Measurements from ENCODE around the gene ADGRA1. TPM values are rescaled to one million over a fixed set of nuclear protein-coding genes. Genes with fewer than 3 reads are reported as not detected.

ADGRA1 gene
- polyA plus RNA-seq, 3 donors: 0.95 to 1.6 (median 1.4) TPM

DNA sequence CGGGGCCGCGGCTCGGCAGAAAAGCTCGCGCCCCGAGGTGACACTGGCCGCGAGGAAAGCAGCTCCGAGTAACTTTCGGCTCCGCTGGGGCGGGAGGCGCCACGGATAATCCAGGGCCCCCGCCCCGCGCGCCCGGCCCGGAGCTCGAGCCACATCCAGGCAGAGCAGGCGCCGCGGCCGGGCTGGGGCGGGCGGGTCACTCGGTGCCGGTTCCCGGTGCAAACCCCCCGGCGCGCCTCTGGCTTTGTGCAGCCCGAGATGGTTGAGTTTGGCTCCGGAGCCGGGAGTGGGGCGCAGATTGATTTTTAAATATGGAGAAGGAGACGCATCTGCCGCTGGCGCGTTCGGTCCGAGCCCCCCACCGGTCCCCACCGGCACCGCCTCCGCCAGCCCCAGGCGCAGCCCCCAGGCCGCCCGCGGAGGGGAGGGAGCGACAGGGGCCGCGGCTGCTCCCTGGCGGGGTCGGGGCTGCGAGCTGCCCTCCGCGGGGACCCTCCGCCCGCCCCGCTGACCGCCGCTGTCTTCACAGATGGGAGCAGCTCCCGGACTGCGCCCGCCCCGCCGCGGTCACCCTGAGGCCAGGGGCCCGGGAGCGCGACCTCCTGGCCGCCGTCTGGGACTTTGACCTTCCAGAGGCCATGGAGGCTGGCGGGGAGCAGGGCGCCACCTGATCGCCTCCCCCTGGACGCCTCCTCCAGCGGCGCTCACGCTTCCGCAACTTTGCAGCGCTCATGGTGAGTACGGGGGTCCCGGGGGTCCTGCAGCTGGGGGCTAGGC lies 643 bp downstream of the ADGRA1 start:
- DNase-seq (ENCODE audit: extremely low read depth in 1 of 11, low read depth in 9 of 11, low spot score in 4 of 11): no peak

DNA sequence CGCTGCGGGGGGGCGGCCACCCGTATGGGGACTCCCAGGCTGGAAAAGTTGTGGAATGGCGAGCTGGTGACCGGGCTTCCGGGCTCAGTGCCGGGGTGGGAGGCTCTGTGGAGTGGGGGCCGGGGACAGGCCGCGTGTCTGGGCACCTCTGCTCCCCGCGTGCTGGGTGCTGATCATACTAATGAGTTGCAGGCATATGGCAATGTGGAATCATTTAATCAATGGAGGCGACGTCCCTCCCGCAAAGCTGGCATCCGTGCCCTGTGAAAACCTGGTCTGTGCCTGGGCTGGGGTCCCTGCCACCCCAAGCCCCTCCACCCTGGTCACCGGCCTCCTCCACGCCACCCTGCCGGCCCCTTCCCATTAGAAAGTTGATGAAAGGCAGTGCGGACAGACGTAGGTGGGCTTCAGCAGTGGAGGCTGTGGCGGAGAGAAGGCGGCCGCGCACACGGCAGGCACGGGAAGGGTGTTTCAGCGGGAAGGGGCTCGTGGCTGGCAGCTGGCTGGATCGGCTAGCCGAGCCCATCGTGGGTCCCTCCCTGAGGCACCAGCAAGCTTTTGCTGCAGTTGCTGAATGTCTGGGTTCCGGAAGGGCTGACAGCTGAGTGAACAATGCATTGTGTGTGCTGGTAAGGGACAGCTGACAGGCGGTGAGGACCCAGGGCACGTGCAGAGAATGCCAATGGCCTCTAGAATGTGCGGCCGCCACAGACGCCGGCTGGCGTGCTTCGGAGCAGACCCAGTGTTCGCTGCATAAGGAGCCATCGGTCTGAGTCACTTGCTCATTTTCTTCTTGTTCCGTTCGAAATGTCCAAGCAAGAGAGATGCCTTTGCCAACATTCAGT lies 1.5 kb downstream of the ADGRA1 start:
- no peak for DNase-seq (ENCODE audit: extremely low read depth in 1 of 11, low read depth in 9 of 11, low spot score in 4 of 11)

DNA sequence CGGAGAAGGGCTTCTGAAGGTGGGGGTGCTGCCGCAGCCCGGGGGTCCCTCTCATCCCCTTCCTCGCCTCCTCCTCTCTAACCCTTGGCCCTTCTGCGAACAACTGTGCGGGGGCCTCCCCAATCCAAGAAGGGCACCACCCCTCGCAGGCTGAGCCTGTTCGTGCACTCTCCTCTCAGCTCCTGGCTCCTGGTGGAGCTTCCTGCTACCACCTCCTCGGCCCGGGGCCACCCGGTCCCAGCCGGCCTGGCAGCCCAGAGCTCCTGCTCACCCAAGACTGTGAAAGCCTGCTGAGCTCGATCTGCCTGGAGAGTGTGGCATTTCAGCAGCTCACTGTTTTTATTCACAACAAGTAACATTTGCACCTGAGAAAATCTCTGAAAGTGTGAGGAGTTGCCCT lies 2.4 kb downstream of the ADGRA1 start:
- no peak for DNase-seq (ENCODE audit: extremely low read depth in 1 of 11, low read depth in 9 of 11, low spot score in 4 of 11)

DNA sequence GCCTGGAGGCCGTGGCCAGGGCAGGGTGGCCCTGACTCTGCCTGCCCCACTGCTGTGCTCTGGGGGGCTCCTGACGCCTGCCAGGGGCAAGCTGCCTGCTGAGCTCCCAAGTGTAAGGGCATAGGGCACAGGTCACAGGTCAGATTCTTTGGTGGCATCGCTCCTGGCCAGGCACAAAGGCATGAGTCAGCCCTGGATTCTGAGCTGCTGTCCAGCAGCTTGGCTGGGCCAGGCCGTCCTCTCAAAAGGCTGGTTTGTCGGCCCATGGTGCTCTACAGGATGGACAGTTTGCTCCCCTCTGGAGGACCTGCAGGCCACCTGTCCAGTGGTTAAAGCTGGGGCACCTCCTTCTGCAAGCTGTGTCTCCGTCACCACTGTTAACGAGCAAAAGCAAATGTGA lies 2.9 kb downstream of the ADGRA1 start:
- no peak for DNase-seq (ENCODE audit: extremely low read depth in 1 of 11, low read depth in 9 of 11, low spot score in 4 of 11)

DNA sequence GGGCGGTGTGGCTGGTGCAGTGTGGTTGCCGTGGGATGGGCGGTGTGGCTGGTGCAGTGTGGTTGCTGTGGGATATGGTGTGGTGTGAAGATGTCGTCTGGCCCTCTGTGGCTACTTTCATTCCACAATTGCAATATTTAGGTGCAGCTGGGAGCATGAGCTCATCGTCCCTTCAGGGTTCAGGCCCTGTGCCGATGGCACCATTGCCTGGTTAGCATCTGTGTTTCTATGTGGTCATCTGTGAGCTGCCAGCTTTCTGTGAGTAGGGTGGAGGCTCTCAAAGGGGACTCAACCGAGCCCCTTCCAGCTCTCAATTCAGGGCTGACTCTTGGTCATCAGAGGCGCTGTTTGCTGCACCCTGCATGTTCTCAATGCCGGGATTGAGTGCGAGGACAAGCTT lies 3.6 kb downstream of the ADGRA1 start:
- DNase-seq (ENCODE audit: extremely low read depth in 1 of 11, low read depth in 9 of 11, low spot score in 4 of 11): no peak

DNA sequence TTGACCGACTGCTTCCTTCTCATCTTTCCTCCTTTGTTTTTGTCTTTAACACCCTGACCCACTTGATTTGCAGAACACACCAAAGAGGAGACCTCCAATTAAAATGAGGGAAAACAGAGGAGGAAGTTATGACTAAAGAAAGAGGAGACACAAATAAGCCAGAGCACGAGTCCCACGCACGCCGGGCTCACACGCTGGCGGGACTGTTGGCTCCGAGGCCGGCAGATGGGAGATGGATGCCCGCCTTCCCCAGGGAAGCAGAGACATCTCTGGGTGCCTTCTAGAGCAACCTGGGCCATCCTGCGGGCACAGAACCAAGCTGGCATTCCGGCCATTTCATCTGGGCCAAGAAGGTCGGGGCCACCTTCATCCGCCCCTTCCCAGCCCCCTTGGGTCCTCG lies 5.6 kb downstream of the ADGRA1 start:
- no peak for DNase-seq (ENCODE audit: extremely low read depth in 1 of 11, low read depth in 9 of 11, low spot score in 4 of 11)

DNA sequence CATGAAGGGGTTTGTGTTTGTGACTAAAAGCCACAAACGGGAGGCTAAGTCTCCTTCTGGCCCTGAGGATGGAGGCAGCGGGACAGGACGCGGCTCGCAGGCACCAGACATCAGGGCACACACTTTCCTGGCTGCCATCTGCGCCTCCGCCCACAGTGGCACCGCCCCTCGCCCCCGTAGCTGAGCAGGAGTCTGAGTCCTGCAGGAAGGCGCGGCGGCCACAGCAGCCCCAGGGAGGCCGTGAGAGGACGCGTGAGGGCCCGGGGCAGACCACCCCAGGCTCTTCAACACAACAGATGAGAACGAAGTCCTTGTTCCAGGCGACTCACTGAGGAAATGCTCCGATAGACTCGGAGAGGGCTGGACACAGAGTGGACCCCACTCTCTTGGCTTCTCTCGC lies 6.6 kb downstream of the ADGRA1 start:
- no peak for DNase-seq (ENCODE audit: extremely low read depth in 1 of 11, low read depth in 9 of 11, low spot score in 4 of 11)

DNA sequence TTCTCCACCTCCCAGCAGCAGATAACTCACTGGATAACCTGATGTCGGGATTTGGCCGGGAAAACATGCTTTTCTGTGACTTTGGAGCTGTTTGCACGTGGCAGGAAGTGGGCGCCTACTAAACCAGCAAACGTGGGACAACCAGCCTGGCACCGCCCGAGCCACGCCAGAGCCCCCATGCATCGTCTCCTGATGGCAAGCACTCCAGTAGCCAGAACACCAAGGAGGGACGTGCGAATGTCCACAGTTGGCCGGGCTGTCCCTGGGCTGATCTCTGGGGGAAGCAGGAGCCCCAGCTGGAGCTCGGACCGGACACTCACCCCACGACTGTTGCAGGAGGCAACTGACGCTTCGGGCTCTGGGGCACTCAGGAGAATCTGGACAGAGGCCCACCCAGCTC lies 7.1 kb downstream of the ADGRA1 start:
- DNase-seq (ENCODE audit: extremely low read depth in 1 of 11, low read depth in 9 of 11, low spot score in 4 of 11): no peak

DNA sequence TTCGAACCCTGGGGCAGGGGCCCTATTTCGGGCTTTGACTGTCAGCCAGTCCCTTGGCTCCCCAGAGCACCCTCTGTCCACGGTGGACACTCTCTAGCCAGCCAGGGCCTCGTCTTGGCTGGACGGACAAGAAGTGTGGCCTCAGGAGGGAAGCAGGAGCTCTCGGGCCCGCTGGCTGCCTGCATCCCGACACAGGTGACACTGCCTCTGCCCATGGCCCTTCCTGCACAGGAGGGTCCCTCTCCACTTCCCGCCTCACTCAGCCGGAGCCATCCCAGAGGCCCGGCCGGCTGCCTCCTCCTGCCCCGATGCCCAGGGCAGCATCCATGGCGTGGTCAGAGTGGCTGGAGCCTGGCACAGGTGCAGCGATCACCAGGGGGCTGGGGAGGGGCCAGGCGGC lies 7.9 kb downstream of the ADGRA1 start:
- DNase-seq (ENCODE audit: extremely low read depth in 1 of 11, low read depth in 9 of 11, low spot score in 4 of 11): no peak

DNA sequence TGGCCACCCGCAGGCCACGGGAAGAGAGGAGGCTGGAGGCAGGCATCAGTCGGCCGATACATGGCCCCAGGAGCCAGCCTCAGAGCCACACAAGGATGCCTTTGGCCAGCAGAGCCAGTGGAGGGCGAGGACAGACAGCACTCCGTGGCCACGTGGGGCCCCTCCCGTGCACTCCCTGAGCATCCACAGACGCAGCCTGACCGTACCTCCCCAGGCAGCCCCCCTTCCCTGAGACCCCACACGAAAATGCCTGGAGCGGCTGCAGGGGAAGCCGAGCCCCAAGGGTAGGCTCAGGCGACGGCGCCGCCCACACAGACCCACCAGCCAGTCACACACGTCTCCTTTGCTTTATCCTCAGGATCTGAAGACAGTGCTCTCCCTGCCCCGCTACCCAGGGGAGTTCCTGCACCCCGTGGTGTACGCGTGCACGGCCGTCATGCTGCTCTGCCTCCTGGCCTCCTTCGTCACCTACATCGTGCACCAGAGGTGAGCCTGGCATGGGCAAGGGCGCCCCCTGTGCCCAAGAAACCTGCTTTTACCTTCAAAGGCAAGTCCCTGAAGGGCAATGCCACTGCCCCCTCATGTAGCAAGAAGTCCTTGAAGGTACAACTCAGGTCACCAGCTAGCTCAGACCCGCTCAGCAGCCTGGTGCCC lies 9.0 kb downstream of the ADGRA1 start:
- peak in 1 of 11 donors; percentile 23 for DNase-seq (ENCODE audit: extremely low read depth in 1 of 11, low read depth in 9 of 11, low spot score in 4 of 11)

DNA sequence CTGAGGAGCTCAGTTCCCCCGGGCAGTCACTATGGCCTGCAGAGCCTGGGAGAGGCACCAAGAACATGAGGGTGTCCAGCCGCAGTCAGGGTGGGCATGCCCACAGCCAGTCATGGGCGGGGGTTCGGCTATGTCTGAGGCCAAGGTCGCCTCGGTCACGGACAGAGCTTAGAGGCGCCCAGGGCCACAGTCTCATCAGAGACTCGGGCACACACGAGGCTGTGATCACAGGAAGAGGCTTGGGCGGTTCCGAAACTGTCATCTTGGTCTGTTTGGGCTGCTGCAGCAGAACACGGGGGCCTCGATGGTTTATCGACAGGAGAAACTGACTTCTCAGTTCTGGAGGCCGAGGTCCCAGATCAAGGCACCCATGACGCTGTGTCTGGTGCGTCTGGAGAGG lies 9.7 kb downstream of the ADGRA1 start:
- DNase-seq (ENCODE audit: extremely low read depth in 1 of 11, low read depth in 9 of 11, low spot score in 4 of 11): no peak

DNA sequence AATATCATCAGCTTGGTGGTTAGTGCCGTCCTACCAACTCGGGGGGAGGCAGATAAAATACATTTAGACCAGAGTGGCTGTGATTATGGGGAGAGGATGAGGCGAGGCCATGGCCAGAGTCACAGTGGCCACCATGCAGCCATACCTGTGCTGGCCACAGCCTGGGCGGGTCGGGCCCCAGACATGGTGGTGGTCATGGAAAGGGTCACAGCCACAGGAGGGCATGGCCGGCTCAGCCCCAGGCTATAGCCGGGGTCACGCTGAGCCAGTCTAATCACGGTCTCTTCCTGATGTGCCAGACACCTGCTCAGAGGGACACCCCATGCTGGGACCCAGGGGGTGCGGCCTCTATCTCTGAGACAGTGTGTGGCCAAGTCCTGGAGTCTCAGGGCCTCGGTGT lies 10.2 kb downstream of the ADGRA1 start:
- no peak for DNase-seq (ENCODE audit: extremely low read depth in 1 of 11, low read depth in 9 of 11, low spot score in 4 of 11)

DNA sequence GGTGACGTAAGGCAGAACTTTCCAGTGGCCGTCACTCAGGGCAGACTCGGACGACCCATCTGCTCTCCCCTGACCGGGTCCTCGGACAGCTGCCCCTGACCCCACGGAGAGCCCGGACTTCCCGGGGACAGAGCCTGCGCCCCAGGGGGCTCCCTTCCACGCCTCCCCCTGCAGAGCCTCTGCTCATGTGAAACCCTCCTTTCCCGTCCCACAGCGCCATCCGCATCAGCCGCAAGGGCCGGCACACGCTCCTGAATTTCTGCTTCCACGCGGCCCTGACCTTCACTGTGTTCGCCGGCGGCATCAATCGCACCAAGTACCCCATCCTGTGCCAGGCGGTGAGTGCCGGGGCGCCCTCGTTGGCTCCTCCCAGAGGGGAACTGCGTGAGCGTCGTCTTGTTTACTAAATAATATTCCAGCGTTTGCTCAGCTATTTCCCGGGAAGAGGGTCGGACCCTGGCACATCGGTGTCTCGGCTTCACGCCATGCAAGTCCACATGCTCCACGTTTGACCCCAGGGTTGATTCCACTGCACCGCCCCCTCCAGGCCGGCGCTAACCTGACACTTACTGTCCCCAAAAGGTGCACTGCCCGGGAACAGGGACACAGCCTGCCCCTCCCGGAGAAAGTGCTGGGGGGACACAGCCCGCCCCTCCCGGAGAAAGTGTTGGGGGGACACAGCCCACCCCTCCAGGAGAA lies 10.9 kb downstream of the ADGRA1 start:
- DNase-seq (ENCODE audit: extremely low read depth in 1 of 11, low read depth in 9 of 11, low spot score in 4 of 11): no peak

DNA sequence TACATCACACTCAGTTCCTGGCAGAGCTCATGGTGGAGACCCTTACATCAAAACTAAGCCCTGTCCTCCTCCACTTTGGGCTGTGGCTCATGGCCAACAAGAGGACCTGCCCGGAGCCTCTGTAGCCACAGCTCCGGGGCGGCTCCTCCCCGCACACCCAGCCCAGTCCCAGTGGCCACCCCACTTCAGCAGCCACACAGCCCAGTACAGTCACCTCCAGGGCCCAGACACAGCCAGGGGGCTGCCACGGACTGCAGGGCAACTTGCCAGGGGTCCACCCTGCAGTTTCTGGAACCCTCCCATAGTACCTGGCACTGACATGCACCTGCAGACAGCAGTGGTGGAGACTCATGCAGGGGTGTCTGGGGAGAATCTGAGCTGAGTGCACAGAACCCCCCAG lies 11.8 kb downstream of the ADGRA1 start:
- no peak for DNase-seq (ENCODE audit: extremely low read depth in 1 of 11, low read depth in 9 of 11, low spot score in 4 of 11)

DNA sequence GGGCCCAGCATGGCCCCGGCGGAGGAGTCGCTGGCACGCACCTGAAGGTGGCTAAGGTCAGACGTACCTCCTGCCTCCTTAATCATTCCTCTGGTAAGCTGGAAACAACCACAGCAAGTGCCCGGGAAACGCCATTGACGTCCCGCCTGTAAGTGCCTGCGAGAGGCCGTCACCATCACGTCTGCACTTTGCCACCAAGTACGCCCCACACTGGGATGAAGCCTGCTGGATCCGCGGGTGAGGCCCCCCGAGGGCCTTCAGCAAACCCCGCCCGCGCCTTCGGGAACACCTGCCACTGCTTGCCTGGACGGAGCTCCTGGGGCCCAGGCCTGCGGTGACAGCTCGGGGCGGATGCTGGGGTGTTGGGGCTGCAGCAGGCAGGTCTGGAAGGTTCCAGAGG lies 12.5 kb downstream of the ADGRA1 start:
- DNase-seq (ENCODE audit: extremely low read depth in 1 of 11, low read depth in 9 of 11, low spot score in 4 of 11): no peak

DNA sequence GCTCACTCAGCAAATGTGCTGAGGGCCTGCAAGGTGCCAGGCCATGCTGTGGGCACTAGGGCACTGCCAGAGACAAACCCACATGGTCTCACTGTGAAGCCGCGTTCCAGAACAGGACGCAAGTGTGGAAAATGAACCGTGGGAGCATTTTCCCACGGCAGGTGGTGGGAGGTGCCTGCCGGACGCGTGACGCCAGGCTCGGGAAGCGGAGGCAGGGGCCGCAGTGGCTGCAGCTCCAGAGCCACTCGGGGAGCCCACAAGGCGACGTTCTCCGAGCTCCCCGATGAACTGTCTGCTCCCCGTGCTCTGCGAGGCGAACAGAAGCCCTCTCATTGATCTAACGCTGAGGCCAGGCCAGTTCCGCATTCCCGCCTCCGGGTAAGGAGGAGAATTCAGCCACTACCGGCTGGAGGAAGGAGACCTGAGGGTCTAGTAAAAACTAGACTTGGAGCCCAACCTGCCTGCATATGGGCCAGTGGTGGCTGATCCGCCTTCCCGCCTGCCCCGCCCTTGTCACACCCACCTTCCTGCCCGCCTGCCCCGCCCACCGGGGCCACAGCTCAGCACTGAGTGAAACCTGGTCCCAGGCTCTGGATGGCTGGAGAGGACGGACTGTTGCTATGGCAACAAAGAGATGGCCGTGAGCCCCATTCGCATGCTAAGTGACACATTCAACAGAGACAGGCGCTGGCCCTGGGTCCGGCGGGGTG lies 13.1 kb downstream of the ADGRA1 start:
- peak in 6 of 11 donors; percentile 26 to 56 (median 46) for DNase-seq (ENCODE audit: extremely low read depth in 1 of 11, low read depth in 9 of 11, low spot score in 4 of 11)

DNA sequence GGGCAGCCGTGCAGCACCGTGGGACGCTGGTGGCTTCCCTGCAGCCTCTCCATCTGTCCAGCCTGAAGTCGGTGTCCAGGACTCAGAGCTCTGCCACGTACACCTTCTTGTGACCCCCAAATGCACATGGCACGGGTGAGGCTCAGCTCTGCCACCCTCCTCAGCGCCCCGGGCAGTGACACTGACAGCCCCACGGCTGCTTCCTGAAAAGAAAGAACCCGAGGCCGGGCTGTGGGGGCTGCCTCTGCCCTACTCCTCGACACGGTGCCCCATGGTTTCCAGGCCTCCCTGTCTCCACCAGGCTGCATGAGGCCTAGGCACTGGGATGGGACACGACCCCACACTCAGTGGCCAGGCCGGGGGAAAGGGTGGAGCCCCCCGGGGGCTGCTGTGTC lies 13.7 kb downstream of the ADGRA1 start:
- DNase-seq (ENCODE audit: extremely low read depth in 1 of 11, low read depth in 9 of 11, low spot score in 4 of 11): no peak

DNA sequence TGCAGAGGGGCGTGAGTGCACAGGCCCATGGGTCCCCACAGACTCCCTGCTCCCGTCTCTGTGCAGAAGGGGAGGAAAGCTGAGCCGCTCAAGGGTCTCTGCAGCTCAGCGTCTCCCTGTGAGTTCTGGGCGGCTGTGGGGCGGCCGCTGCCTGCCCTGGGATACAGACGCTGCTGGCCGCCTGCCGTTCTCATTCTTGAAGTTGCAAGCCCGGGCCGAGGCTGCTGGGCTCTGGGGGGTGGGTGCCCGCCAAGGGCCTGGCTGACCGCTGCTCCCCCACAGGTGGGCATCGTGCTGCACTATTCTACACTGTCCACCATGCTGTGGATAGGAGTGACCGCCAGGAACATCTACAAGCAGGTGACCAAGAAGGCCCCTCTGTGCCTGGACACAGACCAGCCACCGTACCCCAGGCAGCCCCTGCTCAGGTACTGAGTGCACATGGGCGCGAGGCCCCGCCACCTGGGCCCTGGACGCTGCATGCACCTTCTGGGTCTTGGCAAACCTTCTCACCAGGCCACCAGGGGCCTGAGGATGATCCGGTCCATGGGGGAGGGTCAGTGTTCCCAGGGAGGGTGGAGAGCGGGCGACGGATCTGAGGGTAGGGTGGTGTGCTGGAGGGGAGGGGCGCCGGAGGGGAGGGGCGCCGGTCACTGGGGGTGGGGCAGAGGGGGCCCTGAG lies 14.8 kb downstream of the ADGRA1 start:
- no peak for DNase-seq (ENCODE audit: extremely low read depth in 1 of 11, low read depth in 9 of 11, low spot score in 4 of 11)

Measured in renal cortex interstitium (tissue), 11 donors.